Osteoblast (primary cell): ENCODE data around the gene RAB8A. TPM values are rescaled to one million over a fixed set of nuclear protein-coding genes. Genes with fewer than 3 reads are reported as not detected.
A peak's percentile ranks its signal among the peaks of the same experiment; 100 is the strongest.

Experiments
- DNase-seq: peaks from one replicate; pipeline ENCODE4 v3.0.0; 2011; ENCODE audit warnings: low spot score, mixed read lengths; ENCODE audit not compliant: insufficient read length; ENCODE audit errors: missing footprints
- H2AFZ ChIP-seq: 2 replicates; pipeline ENCODE4 v1.6.0; 2011; ENCODE audit warnings: mild to moderate bottlenecking, low read length
- H3K27ac ChIP-seq: 2 replicates; pipeline ENCODE4 v1.5.1; 2011; ENCODE audit warnings: mild to moderate bottlenecking, low read depth, low read length, moderate library complexity
- H3K27me3 ChIP-seq: 2 replicates; pipeline ENCODE4 v1.6.0; 2012; ENCODE audit warnings: mild to moderate bottlenecking, control low read depth, inconsistent platforms, low read length, moderate library complexity; ENCODE audit not compliant: insufficient read depth
- H3K36me3 ChIP-seq: 2 replicates; pipeline ENCODE4 v1.5.1; 2011; ENCODE audit warnings: mild to moderate bottlenecking, low read length, control low read depth, moderate library complexity; ENCODE audit not compliant: insufficient read depth
- H3K4me1 ChIP-seq: 2 replicates; pipeline ENCODE4 v1.5.1; 2011; ENCODE audit warnings: mild to moderate bottlenecking, low read length, control low read depth, moderate library complexity; ENCODE audit not compliant: insufficient read depth
- H3K4me2 ChIP-seq: 2 replicates; pipeline ENCODE4 v1.6.0; 2011; ENCODE audit warnings: mild to moderate bottlenecking, low read length; ENCODE audit not compliant: insufficient read depth
- H3K4me3 ChIP-seq: fragments of 200-600 bp; sonication (generic); 3 replicates; pipeline ENCODE4 v1.5.1; 2012; ENCODE audit warnings: mild to moderate bottlenecking, low read length, inconsistent platforms; ENCODE audit not compliant: insufficient read depth
- H3K79me2 ChIP-seq: 2 replicates; pipeline ENCODE4 v1.6.0; 2012; ENCODE audit warnings: mild to moderate bottlenecking, low read length, control low read depth, inconsistent platforms; ENCODE audit not compliant: insufficient read depth
- H3K9me3 ChIP-seq: 2 replicates; pipeline ENCODE4 v1.5.1; 2011; ENCODE audit warnings: low read depth, low read length, control low read depth
- H4K20me1 ChIP-seq: 2 replicates; pipeline ENCODE4 v1.6.0; 2012; ENCODE audit warnings: mild to moderate bottlenecking, low read length, control low read depth; ENCODE audit not compliant: insufficient read depth
- CTCF ChIP-seq: IDR thresholded peaks from 2 replicates; pipeline ENCODE4 v1.5.1; 2011; ENCODE audit warnings: mild to moderate bottlenecking, low read depth, low read length, moderate library complexity; ENCODE audit errors: extremely low read depth
- total RNA-seq: library from RNA; depleted of rRNA; stranded (reverse); fragments of >200 nt; gene quantifications from 2 replicates; pipeline ENCODE4 v1.2.3, GENCODE V29; 2012

The RAB8A gene
- total RNA-seq, 1 donor: 68.8 TPM

- H3K4me2 ChIP-seq: peak overlapping the region; percentile 100
- peak overlapping the region; percentile 86 for H3K4me3 ChIP-seq
- peaks cover 37% of the 10 kb centered on the region for H3K36me3 ChIP-seq
- no peaks in the 10 kb centered on the region for H3K27me3 ChIP-seq
- no peak for DNase-seq
- peaks cover 31% of the 10 kb centered on the region for H4K20me1 ChIP-seq
- H3K79me2 ChIP-seq: peaks cover 82% of the 10 kb centered on the region
- peaks cover 36% of the 10 kb centered on the region for H3K4me1 ChIP-seq
- TF ChIP-seq CTCF: no peak
- no peak overlapping the region for H2AFZ ChIP-seq
- no peaks in the 10 kb centered on the region for H3K9me3 ChIP-seq
- peak overlapping the region; percentile 99 for H3K27ac ChIP-seq
Observed at GRCh38 chr19:16076958-16077611, 34.6 kb upstream of the RAB8A start.

GRCh38 chr19:16077984-16078758, 33.5 kb upstream of the RAB8A start:
- TF ChIP-seq CTCF: no peak
- Histone ChIP-seq H3K4me3 (peak overlapping the region; percentile 86), H4K20me1 (peaks cover 41% of the 10 kb centered on the region), H3K9me3 (no peaks in the 10 kb centered on the region), H3K4me2 (peak overlapping the region; percentile 100), H3K4me1 (peaks cover 37% of the 10 kb centered on the region), H2AFZ (no peak overlapping the region), H3K27me3 (no peaks in the 10 kb centered on the region), H3K36me3 (peaks cover 48% of the 10 kb centered on the region), H3K27ac (peak overlapping the region; percentile 99), H3K79me2 (peaks cover 87% of the 10 kb centered on the region)
- peak; percentile 92 for DNase-seq

GRCh38 chr19:16078759-16079707, 32.7 kb upstream of the RAB8A start:
- H3K4me3 ChIP-seq: peak overlapping the region; percentile 86
- peaks cover 54% of the 10 kb centered on the region for H3K36me3 ChIP-seq
- no peaks in the 10 kb centered on the region for H3K9me3 ChIP-seq
- no peak for TF ChIP-seq CTCF
- H3K27me3 ChIP-seq: no peaks in the 10 kb centered on the region
- H2AFZ ChIP-seq: no peak overlapping the region
- DNase-seq: peak; percentile 93
- peak overlapping the region; percentile 99 for H3K27ac ChIP-seq
- H3K4me1 ChIP-seq: peaks cover 37% of the 10 kb centered on the region
- peaks cover 92% of the 10 kb centered on the region for H3K79me2 ChIP-seq
- H4K20me1 ChIP-seq: peaks cover 49% of the 10 kb centered on the region
- peak overlapping the region; percentile 100 for H3K4me2 ChIP-seq
